RWPE2 (cell line): ENCODE data around the gene CYP3A4.
"Not testable (repeated sequence)": the region's sequence is repeated elsewhere in the genome, so short reads cannot be mapped to it uniquely, and the experiment has no call there.

ENCODE experiments used
- ATAC-seq: fragments of 200-7000 bp; cut with Tn5 transposase; 3 replicates; pipeline ENCODE4 v1.9.1; 2021; ENCODE audit warnings: low read depth
- DNase-seq: peaks from one replicate; pipeline ENCODE4 v3.0.0-alpha.2; 2020; ENCODE audit warnings: low spot score
- H3K27ac ChIP-seq: fragments of 450-650 bp; 2 replicates; pipeline ENCODE4 v1.5.1; 2017; ENCODE audit warnings: mild to moderate bottlenecking; ENCODE audit not compliant: poor library complexity, severe bottlenecking
- H3K27me3 ChIP-seq: fragments of 250-450 bp; sonication (Bioruptor Pico); 2 replicates; pipeline ENCODE4 v1.5.1; 2021; ENCODE audit warnings: mild to moderate bottlenecking, moderate library complexity; ENCODE audit not compliant: insufficient read depth, poor library complexity, severe bottlenecking
- H3K36me3 ChIP-seq: fragments of 250-450 bp; sonication (Bioruptor Pico); 2 replicates; pipeline ENCODE4 v1.5.1; 2020; ENCODE audit warnings: low read depth, mild to moderate bottlenecking, moderate library complexity
- H3K4me1 ChIP-seq: fragments of 250-450 bp; sonication (Bioruptor Pico); 2 replicates; pipeline ENCODE4 v1.5.1; 2021; ENCODE audit warnings: mild to moderate bottlenecking, moderate library complexity; ENCODE audit not compliant: insufficient read depth, poor library complexity, severe bottlenecking
- H3K4me3 ChIP-seq: fragments of 250-450 bp; sonication (Bioruptor Pico); 2 replicates; pipeline ENCODE4 v1.5.1; 2021; ENCODE audit warnings: mild to moderate bottlenecking, moderate library complexity; ENCODE audit not compliant: severe bottlenecking
- H3K9me3 ChIP-seq: fragments of 250-450 bp; sonication (Bioruptor Pico); 2 replicates; pipeline ENCODE4 v1.5.1; 2021; ENCODE audit warnings: mild to moderate bottlenecking, moderate library complexity; ENCODE audit not compliant: severe bottlenecking
- TF ChIP-seq, protein P1 (sequence below): fragments of 450-650 bp; IDR thresholded peaks from one replicate; pipeline ENCODE4 v1.5.1; 2017; ENCODE audit warnings: mild to moderate bottlenecking, moderate library complexity; ENCODE audit not compliant: poor library complexity, severe bottlenecking

CYP3A4 gene

GRCh38 chr7:99805641-99806040, 21.7 kb upstream of the CYP3A4 start:
- Histone ChIP-seq H3K4me3 (no peak overlapping the region), H3K27ac (no peak overlapping the region), H3K27me3 (no peaks in the 10 kb centered on the region), H3K36me3 (no peaks in the 10 kb centered on the region), H3K9me3 (no peaks in the 10 kb centered on the region), H3K4me1 (no peaks in the 10 kb centered on the region)
- TF ChIP-seq, protein P1, sequence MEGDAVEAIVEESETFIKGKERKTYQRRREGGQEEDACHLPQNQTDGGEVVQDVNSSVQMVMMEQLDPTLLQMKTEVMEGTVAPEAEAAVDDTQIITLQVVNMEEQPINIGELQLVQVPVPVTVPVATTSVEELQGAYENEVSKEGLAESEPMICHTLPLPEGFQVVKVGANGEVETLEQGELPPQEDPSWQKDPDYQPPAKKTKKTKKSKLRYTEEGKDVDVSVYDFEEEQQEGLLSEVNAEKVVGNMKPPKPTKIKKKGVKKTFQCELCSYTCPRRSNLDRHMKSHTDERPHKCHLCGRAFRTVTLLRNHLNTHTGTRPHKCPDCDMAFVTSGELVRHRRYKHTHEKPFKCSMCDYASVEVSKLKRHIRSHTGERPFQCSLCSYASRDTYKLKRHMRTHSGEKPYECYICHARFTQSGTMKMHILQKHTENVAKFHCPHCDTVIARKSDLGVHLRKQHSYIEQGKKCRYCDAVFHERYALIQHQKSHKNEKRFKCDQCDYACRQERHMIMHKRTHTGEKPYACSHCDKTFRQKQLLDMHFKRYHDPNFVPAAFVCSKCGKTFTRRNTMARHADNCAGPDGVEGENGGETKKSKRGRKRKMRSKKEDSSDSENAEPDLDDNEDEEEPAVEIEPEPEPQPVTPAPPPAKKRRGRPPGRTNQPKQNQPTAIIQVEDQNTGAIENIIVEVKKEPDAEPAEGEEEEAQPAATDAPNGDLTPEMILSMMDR: no peak
- no peak for DNase-seq
- no peak for ATAC-seq

- H3K36me3 ChIP-seq, H3K27me3 ChIP-seq, ATAC-seq, H3K9me3 ChIP-seq, H3K4me1 ChIP-seq, H3K27ac ChIP-seq, H3K4me3 ChIP-seq, DNase-seq: not testable (repeated sequence)
Measured at GRCh38 chr7:99803118-99803517, 19.1 kb upstream of the CYP3A4 start.

DNA sequence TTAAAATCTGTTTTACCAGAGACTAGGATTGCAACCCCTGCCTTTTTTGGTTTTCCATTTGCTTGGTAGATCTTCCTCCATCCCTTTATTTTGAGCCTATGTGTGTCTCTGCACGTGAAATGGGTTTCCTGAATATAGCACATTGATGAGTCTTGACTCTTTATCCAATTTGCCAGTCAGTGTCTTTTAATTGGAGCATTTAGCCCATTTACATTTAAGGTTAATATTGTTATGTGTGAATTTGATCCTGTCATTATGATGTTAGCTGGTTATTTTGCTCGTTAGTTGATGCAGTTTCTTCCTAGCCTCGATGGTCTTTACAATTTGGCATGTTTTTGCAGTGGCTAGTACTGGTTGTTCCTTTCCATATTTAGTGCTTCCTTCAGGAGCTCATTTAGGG, 17.4 kb upstream of the CYP3A4 start:
- H3K27ac ChIP-seq, ATAC-seq, H3K36me3 ChIP-seq, H3K9me3 ChIP-seq, H3K4me3 ChIP-seq, H3K27me3 ChIP-seq, DNase-seq, H3K4me1 ChIP-seq: not testable (repeated sequence)

GRCh38 chr7:99798972-99799371, 15.0 kb upstream of the CYP3A4 start:
- no peaks in the 10 kb centered on the region for H3K4me1 ChIP-seq
- H3K4me3 ChIP-seq: no peak overlapping the region
- H3K27ac ChIP-seq: no peak overlapping the region
- no peak for DNase-seq
- TF ChIP-seq, protein P1: no peak
- no peak for ATAC-seq
- H3K27me3 ChIP-seq: no peaks in the 10 kb centered on the region
- no peaks in the 10 kb centered on the region for H3K36me3 ChIP-seq
- no peaks in the 10 kb centered on the region for H3K9me3 ChIP-seq

DNA sequence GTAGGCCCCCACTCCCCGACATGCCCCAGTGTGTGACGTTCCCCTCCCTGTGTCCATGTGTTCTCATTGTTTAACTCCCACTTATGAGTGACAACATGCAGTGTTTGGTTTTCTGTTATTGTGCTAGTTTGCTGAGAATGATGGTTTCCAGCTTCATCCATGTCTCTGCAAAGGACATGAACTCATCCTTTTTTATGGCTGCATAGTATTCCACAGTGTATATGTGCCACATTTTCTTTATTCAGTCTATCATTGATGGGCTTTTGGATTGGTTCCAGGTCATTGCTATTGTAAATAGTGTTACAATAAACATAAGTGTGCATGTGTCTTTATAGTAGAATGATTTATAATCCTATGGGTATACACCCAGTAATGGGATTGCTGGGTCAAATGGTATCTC, 11.9 kb upstream of the CYP3A4 start:
- not testable (repeated sequence) for H3K36me3 ChIP-seq, H3K9me3 ChIP-seq, H3K4me1 ChIP-seq, ATAC-seq, H3K4me3 ChIP-seq, H3K27me3 ChIP-seq, DNase-seq, H3K27ac ChIP-seq

GRCh38 chr7:99794585-99795502, 10.9 kb upstream of the CYP3A4 start:
- H3K4me3 ChIP-seq: no peak overlapping the region
- peaks cover 2% of the 10 kb centered on the region for H3K9me3 ChIP-seq
- ATAC-seq (no peak), DNase-seq (no peak)
- TF ChIP-seq, protein P1: no peak
- H3K27me3 ChIP-seq: no peaks in the 10 kb centered on the region
- H3K36me3 ChIP-seq: no peaks in the 10 kb centered on the region
- H3K4me1 ChIP-seq: peaks cover 11% of the 10 kb centered on the region
- H3K27ac ChIP-seq: no peak overlapping the region
